Natural killer cell (primary cell): ENCODE data around the gene JAZF1. TPM values are rescaled to one million over a fixed set of nuclear protein-coding genes. Genes with fewer than 3 reads are reported as not detected.

Experiments used
- ATAC-seq, 3 donors: fragments of 150-1000 bp in 2 of 3; fragments of 200-7000 bp in 1 of 3; cut with Tn5 transposase; 1 replicate in 1 of 3; 2 replicates in 2 of 3; pipeline ENCODE4 v1.10.0; 2021; ENCODE audit warnings: mild to moderate bottlenecking in 2 of 3, moderate library complexity in 2 of 3
- DNase-seq, 2 donors: peaks; one replicate each; pipeline versions ENCODE4 v3.0.0 to v3.0.0-alpha.2; 2013 to 2021; ENCODE audit warnings: mixed read lengths in 1 of 2
- H3K27ac ChIP-seq: one replicate; pipeline ENCODE4 v1.5.1; 2013; ENCODE audit warnings: mild to moderate bottlenecking, low read length
- H3K27me3 ChIP-seq: one replicate; pipeline ENCODE4 v1.6.1; 2013; ENCODE audit warnings: low read length; ENCODE audit not compliant: control insufficient read depth, insufficient read depth
- H3K36me3 ChIP-seq: one replicate; pipeline ENCODE4 v1.6.1; 2013; ENCODE audit warnings: low read length; ENCODE audit not compliant: control insufficient read depth, insufficient read depth
- H3K4me1 ChIP-seq: one replicate; pipeline ENCODE4 v1.6.1; 2013; ENCODE audit warnings: low read length; ENCODE audit not compliant: control insufficient read depth, insufficient read depth
- H3K4me3 ChIP-seq: one replicate; pipeline ENCODE4 v1.5.1; 2013; ENCODE audit warnings: low read length
- H3K9me3 ChIP-seq: one replicate; pipeline ENCODE4 v1.6.1; 2013; ENCODE audit warnings: low read length; ENCODE audit not compliant: control insufficient read depth, insufficient read depth
- H3K27ac Mint-ChIP-seq, 2 donors: one replicate each; pipeline ENCODE4 v1.8.0; 2022; ENCODE audit warnings: mild to moderate bottlenecking in 2 of 2, mixed read lengths in 2 of 2, moderate library complexity in 1 of 2
- H3K27me3 Mint-ChIP-seq, 2 donors: one replicate each; pipeline ENCODE4 v1.8.0; 2022; ENCODE audit warnings: low read depth in 2 of 2, mixed read lengths in 2 of 2
- H3K36me3 Mint-ChIP-seq: one replicate; pipeline ENCODE4 v1.8.0; 2022; ENCODE audit warnings: mixed read lengths
- H3K4me1 Mint-ChIP-seq, 2 donors: one replicate each; pipeline ENCODE4 v1.8.0; 2022; ENCODE audit warnings: mixed read lengths in 2 of 2
- H3K4me3 Mint-ChIP-seq: one replicate; pipeline ENCODE4 v1.8.0; 2022; ENCODE audit warnings: mild to moderate bottlenecking, moderate library complexity, mixed read lengths
- H3K9me3 Mint-ChIP-seq, 2 donors: one replicate each; pipeline ENCODE4 v1.8.0; 2022; ENCODE audit warnings: mixed read lengths in 2 of 2
- CTCF ChIP-seq: fragments of 200-600 bp; IDR thresholded peaks from one replicate; pipeline ENCODE4 v1.8.0; 2022; ENCODE audit warnings: antibody characterized with exemption
- WGBS: methylation state at CpG from one replicate; pipeline ENCODE4 v1.1.7; 2013; ENCODE audit warnings: missing lambda C conversion rate; ENCODE audit not compliant: insufficient coverage; 5-methylcytosine and 5-hydroxymethylcytosine counted together
- intact Hi-C: fragments of 100-400 bp; cut with micrococcal nuclease; formaldehyde crosslinking; loops from one replicate; pipeline ENCODE4 v1.14.2; 2022
- total RNA-seq, 4 donors: library from RNA; stranded (reverse); fragments of 120-200 nt in 1 of 4; gene quantifications; one replicate each; pipeline versions ENCODE4 v1.2.3 to v1.2.4, GENCODE V29; 2013 to 2022

The JAZF1 gene
- total RNA-seq, 3 donors from 2014 or later (not counting 1 experiment from before 2014, with no cell fraction given) = 82.5 to 89.7 (median 87.6) TPM

- peak in 1 of 2 donors; percentile 23 for DNase-seq
- ATAC-seq = no peak
- Mint-ChIP-seq H3K9me3 (no peaks in the 10 kb centered on the region), H3K4me1 (peaks cover 84 to 86% of the 10 kb centered on the region in 2 donors), H3K4me3 (no peak overlapping the region), H3K36me3 (no peaks in the 10 kb centered on the region), H3K27ac (peak overlapping the region; percentile 41 to 63), H3K27me3 (no peaks in the 10 kb centered on the region)
- WGBS = 93% methylated on average over 3 of the region's 3 CpGs
- Histone ChIP-seq H3K27ac (no peak overlapping the region), H3K27me3 (no peaks in the 10 kb centered on the region), H3K36me3 (no peaks in the 10 kb centered on the region), H3K9me3 (no peaks in the 10 kb centered on the region), H3K4me3 (no peak overlapping the region), H3K4me1 (no peaks in the 10 kb centered on the region)
- intact Hi-C loops = no loop called here
- no peak for TF ChIP-seq CTCF
Measured at GRCh38 chr7:27952456-27953285, 227.9 kb downstream of the JAZF1 start.

GRCh38 chr7:27950123-27950522 lies 230.5 kb downstream of the JAZF1 start:
- no peaks in the 10 kb centered on the region for H3K9me3 ChIP-seq
- no peaks in the 10 kb centered on the region for H3K27me3 ChIP-seq
- Mint-ChIP-seq H3K4me1 (peaks cover 72 to 73% of the 10 kb centered on the region in 2 donors), H3K9me3 (no peaks in the 10 kb centered on the region), H3K36me3 (no peaks in the 10 kb centered on the region), H3K27ac (peak overlapping the region in 1 of 2 donors; percentile 11), H3K4me3 (no peak overlapping the region), H3K27me3 (no peaks in the 10 kb centered on the region)
- ATAC-seq (no peak), DNase-seq (no peak)
- no peak overlapping the region for H3K27ac ChIP-seq
- intact Hi-C loops = no loop called here
- no peak overlapping the region for H3K4me3 ChIP-seq
- WGBS = 88% methylated on average over 3 of the region's 3 CpGs
- no peaks in the 10 kb centered on the region for H3K36me3 ChIP-seq
- no peaks in the 10 kb centered on the region for H3K4me1 ChIP-seq
- no peak for TF ChIP-seq CTCF

- WGBS = 93% methylated on average over 3 of the region's 3 CpGs
- DNase-seq (no peak), ATAC-seq (no peak)
- no peak for TF ChIP-seq CTCF
- Mint-ChIP-seq H3K27me3 (no peaks in the 10 kb centered on the region), H3K36me3 (no peaks in the 10 kb centered on the region), H3K27ac (peak overlapping the region; percentile 29 to 47), H3K9me3 (no peaks in the 10 kb centered on the region), H3K4me3 (no peak overlapping the region), H3K4me1 (peaks cover 63 to 65% of the 10 kb centered on the region in 2 donors)
- H3K4me1 ChIP-seq = no peaks in the 10 kb centered on the region
- H3K27me3 ChIP-seq = no peaks in the 10 kb centered on the region
- H3K4me3 ChIP-seq = no peak overlapping the region
- no peaks in the 10 kb centered on the region for H3K36me3 ChIP-seq
- H3K9me3 ChIP-seq = no peaks in the 10 kb centered on the region
- H3K27ac ChIP-seq = no peak overlapping the region
- intact Hi-C loops = no loop called here
Measured at GRCh38 chr7:27948861-27949260, 231.7 kb downstream of the JAZF1 start.
